Esophagus squamous epithelium (tissue), 5 donors: Measurements from ENCODE around the gene TCOF1. TPM values are rescaled to one million over a fixed set of nuclear protein-coding genes. Genes with fewer than 3 reads are reported as not detected.

Source experiments
- DNase-seq: peaks from one replicate; lab custom pipeline; 2025; lab: John Stamatoyannopoulos, UW
- H3K27ac ChIP-seq, 4 donors: fragments of 200-600 bp; sonication (generic); one replicate each; pipeline ENCODE4 v1.5.1; 2016 to 2019; ENCODE audit warnings: mild to moderate bottlenecking in 1 of 4
- H3K27me3 ChIP-seq, 4 donors: fragments of 200-600 bp; sonication (generic); 1 replicate in 3 of 4; 2 replicates in 1 of 4; pipeline versions ENCODE4 v1.5.1 to v1.6.0; 2017 to 2021; ENCODE audit warnings: antibody characterized with exemption in 1 of 4
- H3K36me3 ChIP-seq, 3 donors: fragments of 200-600 bp; sonication (generic); one replicate each; pipeline ENCODE4 v1.5.1; 2016 to 2019
- H3K4me1 ChIP-seq, 3 donors: fragments of 200-600 bp; sonication (generic); one replicate each; pipeline ENCODE4 v1.5.1; 2017 to 2019
- H3K4me3 ChIP-seq, 4 donors: fragments of 200-600 bp; sonication (generic); 1 replicate in 3 of 4; 2 replicates in 1 of 4; pipeline ENCODE4 v1.5.1; 2016 to 2019; ENCODE audit warnings: mild to moderate bottlenecking in 2 of 4, moderate library complexity in 1 of 4
- H3K9me3 ChIP-seq, 3 donors: fragments of 200-600 bp; sonication (generic); one replicate each; pipeline ENCODE4 v1.5.1; 2016 to 2019
- CTCF ChIP-seq, 6 experiments: fragments of 450-650 bp in 4 of 6; fragments of 200-600 bp in 2 of 6; sonication (generic) in 2 of 6; IDR thresholded peaks; one replicate each; pipeline ENCODE4 v1.5.1; 2016 to 2019; ENCODE audit warnings: antibody characterized with exemption in 6 of 6, mild to moderate bottlenecking in 4 of 6, moderate library complexity in 4 of 6
- POLR2A ChIP-seq, 4 donors: fragments of 450-650 bp; IDR thresholded peaks; one replicate each; pipeline ENCODE4 v1.6.1; 2017; ENCODE audit warnings: antibody characterized with exemption in 4 of 4, mild to moderate bottlenecking in 4 of 4, moderate library complexity in 3 of 4
- WGBS, 2 donors: methylation state at CpG; one replicate each; pipeline ENCODE4 v1.1.5; 2018; 5-methylcytosine and 5-hydroxymethylcytosine counted together
- intact Hi-C: fragments of 100-400 bp; cut with DNase I; formaldehyde crosslinking; loops from one replicate; pipeline ENCODE4 v1.15.0; 2022
- total RNA-seq, 4 donors: library from RNA; depleted of rRNA; stranded (reverse); fragments of >200 nt; gene quantifications; one replicate each; pipeline ENCODE4 v1.1.0, GENCODE V29; 2016
- donor health status: DM: yes; HTN: yes; CAD: no.

Gene TCOF1
- total RNA-seq, 4 donors from 2014 or later = 18.2 to 41.4 (median 24.8) TPM

GRCh38 chr5:150394912-150395687 lies 37.6 kb downstream of the TCOF1 start:
- Histone ChIP-seq H3K4me3 (no peak overlapping the region), H3K4me1 (no peaks in the 10 kb centered on the region), H3K27me3 (no peaks in the 10 kb centered on the region), H3K36me3 (peaks cover 17 to 100% (median 38%) of the 10 kb centered on the region in 3 donors), H3K9me3 (no peaks in the 10 kb centered on the region), H3K27ac (no peak overlapping the region)
- intact Hi-C loops = no loop called here
- DNase-seq = no peak
- 69 to 78% methylated on average over 8 to 12 of the region's 13 CpGs for WGBS, 2 donors
- no peak for TF ChIP-seq POLR2A (IDR thresholded peaks at IDR 0.05)
- TF ChIP-seq CTCF (IDR thresholded peaks at IDR 0.05) = no peak

- no peak for DNase-seq
- peaks cover 17 to 100% (median 42%) of the 10 kb centered on the region in 3 donors for H3K36me3 ChIP-seq
- no peak for TF ChIP-seq POLR2A (IDR thresholded peaks at IDR 0.05)
- no peak for TF ChIP-seq CTCF (IDR thresholded peaks at IDR 0.05)
- intact Hi-C loops = no loop called here
- H3K9me3 ChIP-seq = no peaks in the 10 kb centered on the region
- H3K27ac ChIP-seq = no peak overlapping the region
- H3K4me1 ChIP-seq = no peaks in the 10 kb centered on the region
- 71 to 72% methylated on average over 2 of the region's 2 CpGs for WGBS, 2 donors
- no peak overlapping the region for H3K4me3 ChIP-seq
- H3K27me3 ChIP-seq = no peaks in the 10 kb centered on the region
Observed at GRCh38 chr5:150395688-150395975, 38.1 kb downstream of the TCOF1 start.

- 83 to 95% methylated on average over 6 of the region's 7 CpGs for whole genome bisulfite sequencing, 2 donors
Observed at GRCh38 chr5:150396267-150396666, 38.8 kb downstream of the TCOF1 start.

GRCh38 chr5:150397146-150397781 lies 39.8 kb downstream of the TCOF1 start:
- TF ChIP-seq POLR2A (IDR thresholded peaks at IDR 0.05) (no peak), CTCF (IDR thresholded peaks at IDR 0.05) (no peak)
- Histone ChIP-seq H3K27me3 (no peaks in the 10 kb centered on the region), H3K4me1 (no peaks in the 10 kb centered on the region), H3K36me3 (peaks cover 17 to 100% (median 36%) of the 10 kb centered on the region in 3 donors), H3K9me3 (no peaks in the 10 kb centered on the region), H3K27ac (no peak overlapping the region), H3K4me3 (no peak overlapping the region)
- intact Hi-C loops = no loop called here
- no peak for DNase-seq
- 82 to 83% methylated on average over 6 to 12 of the region's 14 CpGs for WGBS, 2 donors

More at GRCh38 chr5:150396267-150396666, 38.8 kb downstream of the TCOF1 start:
- H3K4me3 ChIP-seq = no peak overlapping the region
- no peak overlapping the region for H3K27ac ChIP-seq
- intact Hi-C loops = no loop called here
- H3K36me3 ChIP-seq = peaks cover 17 to 100% (median 44%) of the 10 kb centered on the region in 3 donors
- no peaks in the 10 kb centered on the region for H3K27me3 ChIP-seq
- H3K4me1 ChIP-seq = no peaks in the 10 kb centered on the region
- no peaks in the 10 kb centered on the region for H3K9me3 ChIP-seq
- TF ChIP-seq CTCF (IDR thresholded peaks at IDR 0.05) (no peak), POLR2A (IDR thresholded peaks at IDR 0.05) (no peak)
- DNase-seq = no peak
